ENCODE data around the gene SORCS2. TPM values are rescaled to one million over a fixed set of nuclear protein-coding genes. Genes with fewer than 3 reads are reported as not detected.

The SORCS2 gene
- total RNA-seq, 1 donor from 2014 or later: 7.2 TPM

DNA sequence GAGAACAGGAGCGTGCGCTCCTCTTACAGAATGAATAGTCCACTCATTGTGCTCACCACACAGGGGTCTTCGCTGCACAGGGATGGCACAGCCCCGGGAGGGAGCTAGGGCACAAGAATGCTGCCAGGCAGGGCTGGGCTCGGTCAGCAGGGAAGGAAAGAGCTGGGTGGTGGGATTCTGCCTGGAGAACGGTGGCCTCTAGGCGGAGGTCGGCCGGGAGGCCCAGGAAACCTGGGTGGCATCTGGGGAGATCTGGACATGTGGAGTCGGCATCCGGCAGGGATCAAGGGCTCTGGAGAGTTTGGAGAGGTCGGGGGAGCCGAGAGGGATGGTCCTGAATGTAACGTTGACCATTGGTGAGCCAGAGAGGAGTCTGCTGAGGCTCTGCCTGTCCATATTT is 288.9 kb downstream of the SORCS2 start:
- intact Hi-C loops (cut with DNase I): no loop called here
- no peak for ATAC-seq
- H3K27ac ChIP-seq: no peak overlapping the region
- DNase-seq: no peak
- no peaks in the 10 kb centered on the region for H3K27me3 ChIP-seq
- H3K9me3 ChIP-seq: no peaks in the 10 kb centered on the region
- no peak overlapping the region for H3K4me3 ChIP-seq
- no peaks in the 10 kb centered on the region for H3K36me3 ChIP-seq
- no peak for TF ChIP-seq CTCF (IDR thresholded peaks at IDR 0.05)
- no peaks in the 10 kb centered on the region for H3K4me1 ChIP-seq

- intact Hi-C loops (cut with DNase I): no loop called here
These were observed 292.8 kb downstream of the SORCS2 start for GRCh38 chr4:7485096-7485495.

DNA sequence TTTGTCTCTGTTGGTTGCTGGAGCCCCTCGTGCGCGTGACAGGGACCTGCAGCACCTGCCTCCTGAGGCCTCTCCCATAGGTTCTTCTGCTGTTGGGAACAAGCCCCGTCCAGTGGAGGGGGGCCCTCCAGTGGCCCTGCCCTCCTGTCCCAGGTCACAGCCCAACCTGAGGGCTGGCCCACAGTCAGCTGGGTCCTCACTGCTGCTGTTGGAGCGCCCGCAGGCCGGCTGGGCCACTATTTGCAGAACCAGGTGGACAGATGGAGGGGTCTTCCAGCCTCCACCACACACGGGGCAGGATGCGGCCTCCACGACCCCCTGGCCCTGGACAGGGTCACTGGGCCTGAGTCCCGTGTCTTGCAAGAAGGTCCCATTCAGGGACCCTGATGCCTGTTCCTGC is 293.8 kb downstream of the SORCS2 start:
- intact Hi-C loops (cut with DNase I): no loop called here
- Histone ChIP-seq H3K4me3 (no peak overlapping the region), H3K27me3 (no peaks in the 10 kb centered on the region), H3K4me1 (no peaks in the 10 kb centered on the region), H3K9me3 (no peaks in the 10 kb centered on the region), H3K36me3 (no peaks in the 10 kb centered on the region), H3K27ac (no peak overlapping the region)
- no peak for TF ChIP-seq CTCF (IDR thresholded peaks at IDR 0.05)
- DNase-seq: no peak
- no peak for ATAC-seq

More at GRCh38 chr4:7485096-7485495, 292.8 kb downstream of the SORCS2 start:
- Histone ChIP-seq H3K27me3 (no peaks in the 10 kb centered on the region), H3K9me3 (no peaks in the 10 kb centered on the region), H3K4me3 (no peak overlapping the region), H3K27ac (no peak overlapping the region), H3K36me3 (no peaks in the 10 kb centered on the region), H3K4me1 (no peaks in the 10 kb centered on the region)
- DNase-seq: no peak
- TF ChIP-seq CTCF (IDR thresholded peaks at IDR 0.05): no peak
- ATAC-seq: no peak

DNA sequence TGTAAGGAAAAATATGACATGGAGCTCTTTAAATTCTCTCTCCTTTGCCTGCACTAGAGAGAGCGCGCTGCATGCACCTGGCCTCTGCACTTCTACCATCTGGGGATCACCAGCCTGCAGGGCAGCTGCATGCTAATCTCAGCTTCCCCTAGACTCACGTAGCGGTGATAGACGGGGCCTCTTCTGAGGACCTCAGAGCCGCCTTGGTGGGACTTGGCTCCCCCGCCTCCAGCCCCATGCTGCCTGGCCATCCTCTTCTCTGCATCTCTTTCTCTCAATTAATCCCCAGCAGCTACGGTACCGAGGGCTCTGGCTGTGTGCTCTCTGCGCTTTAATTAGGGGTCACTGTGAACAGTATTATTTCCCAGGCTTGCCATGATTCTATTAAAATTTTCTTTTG is 295.2 kb downstream of the SORCS2 start:
- Histone ChIP-seq H3K27ac (no peak overlapping the region), H3K4me3 (no peak overlapping the region), H3K36me3 (no peaks in the 10 kb centered on the region), H3K27me3 (peaks cover 3% of the 10 kb centered on the region), H3K4me1 (no peaks in the 10 kb centered on the region), H3K9me3 (no peaks in the 10 kb centered on the region)
- ATAC-seq (no peak), DNase-seq (no peak)
- no peak for TF ChIP-seq CTCF (IDR thresholded peaks at IDR 0.05)
- intact Hi-C loops (cut with DNase I): no loop called here

DNA sequence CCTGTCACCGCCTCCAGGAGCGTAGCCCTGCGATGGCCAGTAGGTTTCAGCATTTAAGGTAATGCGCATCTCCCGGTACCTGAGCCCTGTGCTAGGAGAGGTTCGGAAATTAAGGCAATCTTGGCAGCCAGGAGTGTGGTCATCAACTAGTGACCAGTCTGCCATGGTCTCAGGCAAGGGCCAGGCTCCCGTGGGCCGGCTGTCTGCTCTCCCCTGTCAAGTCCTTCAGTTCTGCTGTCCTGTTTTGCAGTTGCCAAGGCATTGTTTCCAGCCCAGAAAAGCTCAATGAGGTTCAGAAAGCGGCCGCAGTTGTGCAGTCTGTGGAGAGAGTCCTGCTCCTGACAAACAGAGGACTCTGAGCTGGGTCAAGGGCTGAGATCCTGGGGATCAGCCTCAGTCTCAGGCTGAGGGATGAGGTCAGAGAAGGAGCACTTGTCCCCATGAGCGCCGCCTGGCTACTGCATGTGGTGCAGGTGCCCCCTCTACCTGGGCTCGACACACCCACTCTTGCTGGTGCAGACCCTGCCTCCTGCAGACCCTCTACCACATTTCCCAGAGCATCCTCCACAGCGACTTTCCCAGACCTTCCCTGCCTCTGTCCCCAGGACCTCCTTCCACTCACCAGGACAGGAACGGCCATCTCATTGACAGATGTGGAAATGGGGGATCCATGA is 295.8 kb downstream of the SORCS2 start:
- TF ChIP-seq CTCF (IDR thresholded peaks at IDR 0.05): no peak
- ATAC-seq: no peak
- Histone ChIP-seq H3K36me3 (no peaks in the 10 kb centered on the region), H3K4me1 (no peaks in the 10 kb centered on the region), H3K27ac (no peak overlapping the region), H3K9me3 (no peaks in the 10 kb centered on the region), H3K27me3 (peaks cover 3% of the 10 kb centered on the region), H3K4me3 (no peak overlapping the region)
- intact Hi-C loops (cut with DNase I): no loop called here
- DNase-seq: no peak

- DNase-seq (no peak), ATAC-seq (no peak)
- Histone ChIP-seq H3K4me3 (no peak overlapping the region), H3K36me3 (no peaks in the 10 kb centered on the region), H3K27ac (no peak overlapping the region), H3K9me3 (no peaks in the 10 kb centered on the region), H3K27me3 (peaks cover 3% of the 10 kb centered on the region), H3K4me1 (no peaks in the 10 kb centered on the region)
- no peak for TF ChIP-seq CTCF (IDR thresholded peaks at IDR 0.05)
- intact Hi-C loops (cut with DNase I): no loop called here
These were observed 299.6 kb downstream of the SORCS2 start for GRCh38 chr4:7491915-7492314.
